HG03097 (cell line): Measurements from ENCODE around the gene SZT2.

Experiments
- ATAC-seq: cut with Tn5 transposase; IDR thresholded peaks from one replicate; pipeline ENCODE4 v1.9.1; 2021; ENCODE audit not compliant: unreplicated experiment, low FRiP score

The SZT2 gene

GRCh38 chr1:43421976-43422750 lies 32.5 kb downstream of the SZT2 start:
- no peak for ATAC-seq

GRCh38 chr1:43422995-43423671 lies 33.4 kb downstream of the SZT2 start:
- ATAC-seq: no peak

- no peak for ATAC-seq
These were observed 34.2 kb downstream of the SZT2 start for GRCh38 chr1:43423672-43424550.

GRCh38 chr1:43425045-43425444 lies 35.3 kb downstream of the SZT2 start:
- ATAC-seq: no peak

- no peak for ATAC-seq
These were observed 36.5 kb downstream of the SZT2 start for GRCh38 chr1:43426221-43426620.

GRCh38 chr1:43427524-43427923 lies 37.8 kb downstream of the SZT2 start:
- ATAC-seq: no peak

- ATAC-seq: no peak
These were observed 38.2 kb downstream of the SZT2 start for GRCh38 chr1:43427941-43428340.

GRCh38 chr1:43430831-43431230 lies 41.1 kb downstream of the SZT2 start:
- no peak for ATAC-seq

GRCh38 chr1:43431676-43432075 lies 42.0 kb downstream of the SZT2 start:
- ATAC-seq: no peak

- ATAC-seq: no peak
These were observed 42.6 kb downstream of the SZT2 start for GRCh38 chr1:43432171-43432860.

- ATAC-seq: no peak
These were observed 43.2 kb downstream of the SZT2 start for GRCh38 chr1:43432907-43433306.

GRCh38 chr1:43434256-43434655 lies 44.6 kb downstream of the SZT2 start:
- no peak for ATAC-seq

- no peak for ATAC-seq
These were observed 45.7 kb downstream of the SZT2 start for GRCh38 chr1:43435146-43436145.

- ATAC-seq: no peak
These were observed 46.7 kb downstream of the SZT2 start for GRCh38 chr1:43436371-43436770.

- no peak for ATAC-seq
These were observed 47.6 kb downstream of the SZT2 start for GRCh38 chr1:43437031-43437973.

GRCh38 chr1:43438006-43438405 lies 48.3 kb downstream of the SZT2 start:
- no peak for ATAC-seq

GRCh38 chr1:43438576-43438952 lies 48.9 kb downstream of the SZT2 start:
- ATAC-seq: no peak

- no peak for ATAC-seq
These were observed 49.4 kb downstream of the SZT2 start for GRCh38 chr1:43438953-43439581.
